Frontal cortex (tissue), 4 donors: ENCODE results near the gene OTUB1. TPM values are rescaled to one million over a fixed set of nuclear protein-coding genes. Genes with fewer than 3 reads are reported as not detected.
A peak's percentile ranks its signal among the peaks of the same experiment; 100 is the strongest.

Experiments
- DNase-seq, 2 donors: peaks; one replicate each; pipeline ENCODE4 v3.0.0; 2012; ENCODE audit warnings: low spot score in 2 of 2
- FAIRE-seq: peaks from 2 replicates; lab custom pipeline; 2012; peaks lifted over from hg19 to GRCh38; lab: Jason Lieb, UNC
- total RNA-seq: library from RNA; depleted of rRNA; stranded (reverse); fragments of >200 nt; gene quantifications from one replicate; pipeline ENCODE4 v1.2.3, GENCODE V29; 2014
- donor health status: control.
- donor health status: control.
- donor health status: control.

Gene OTUB1
- total RNA-seq, 1 donor from 2014 or later, result 31.4 TPM

GRCh38 chr11:64003807-64004589, 17.8 kb downstream of the OTUB1 start:
- DNase-seq (no peak), FAIRE-seq (no peak)

DNA sequence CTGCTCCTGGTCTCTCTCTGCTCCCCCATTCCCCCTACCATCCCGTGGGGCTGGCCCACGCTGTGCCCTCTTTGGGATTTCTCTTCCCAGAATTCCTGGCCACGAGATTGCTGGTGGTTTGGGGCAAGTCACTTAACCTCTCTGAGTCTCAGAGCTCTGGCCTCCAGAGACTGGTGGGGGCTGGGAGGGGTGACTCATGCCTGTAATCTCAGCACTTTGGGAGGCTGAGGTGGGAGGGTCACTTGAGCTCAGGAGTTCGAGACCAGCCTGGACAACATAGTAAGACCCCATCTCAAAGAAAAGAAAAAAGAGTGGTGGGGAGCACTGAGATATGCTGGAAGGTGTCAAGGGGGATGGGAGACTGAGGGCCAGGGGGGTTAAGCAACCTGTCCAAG, 18.3 kb downstream of the OTUB1 start:
- DNase-seq (no peak), FAIRE-seq (no peak)

- FAIRE-seq (no peak), DNase-seq (no peak)
These were observed 19.5 kb downstream of the OTUB1 start for GRCh38 chr11:64005691-64006090.

GRCh38 chr11:64006398-64006797, 20.2 kb downstream of the OTUB1 start:
- DNase-seq (no peak), FAIRE-seq (no peak)

DNA sequence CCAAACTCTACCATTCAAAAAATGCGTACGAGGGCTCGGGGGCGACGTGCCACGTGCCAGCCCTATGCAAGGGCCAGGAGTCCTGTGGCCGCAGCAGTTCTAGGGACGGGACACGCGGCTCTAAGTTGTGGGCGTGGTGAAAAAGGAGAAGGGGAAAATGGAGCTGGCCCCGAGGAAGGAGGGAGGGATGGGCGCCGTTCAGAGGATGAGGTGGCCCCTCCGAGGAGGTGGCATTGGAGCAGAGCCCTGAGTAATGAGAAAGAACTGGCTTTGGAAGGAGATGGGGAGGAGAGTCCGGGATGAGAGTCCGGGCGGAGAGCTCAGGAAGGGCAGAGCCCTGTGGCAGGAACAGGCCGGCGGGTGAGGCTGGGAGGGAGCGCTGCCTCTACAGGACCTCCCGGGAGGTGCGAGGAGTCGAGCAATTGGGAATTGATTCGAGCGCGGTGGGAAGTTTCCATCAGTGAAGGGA, 21.0 kb downstream of the OTUB1 start:
- no peak for FAIRE-seq
- peak in 1 of 2 donors; percentile 57 for DNase-seq

DNA sequence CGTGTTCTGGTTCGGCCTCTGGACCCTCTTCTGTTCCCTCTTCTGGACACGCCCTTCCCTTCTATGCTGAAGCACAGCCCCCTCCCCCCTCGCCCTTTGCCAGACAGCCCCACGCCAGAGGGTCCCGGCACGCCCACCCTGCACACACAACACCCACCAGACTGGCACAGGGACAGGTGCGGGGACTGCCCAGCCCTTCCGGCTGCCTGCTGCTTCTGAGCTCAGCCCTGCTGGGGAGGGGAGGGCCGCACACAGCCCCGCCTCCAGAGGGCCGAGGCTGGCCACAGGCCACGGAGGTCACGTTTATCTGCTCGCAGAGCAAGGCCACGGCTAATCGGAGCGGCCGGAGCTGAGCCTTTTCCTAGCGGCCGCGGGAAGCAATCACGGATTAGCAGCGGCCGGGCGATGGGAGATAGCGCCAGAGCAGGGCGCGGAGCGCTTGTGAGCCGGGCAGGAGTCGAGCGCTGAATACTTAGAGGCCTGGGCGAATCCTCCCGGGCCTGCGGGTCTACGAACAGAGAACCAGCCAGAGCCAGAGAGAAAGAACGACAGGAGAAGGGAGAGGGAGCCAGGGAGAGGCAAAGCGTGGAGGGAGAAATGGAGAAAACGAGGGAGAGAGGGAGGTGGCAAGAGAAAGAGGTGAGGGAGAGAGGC, 21.5 kb downstream of the OTUB1 start:
- FAIRE-seq, result no peak
- peak; percentile 74 to 81 for DNase-seq

GRCh38 chr11:64008283-64008913, 22.2 kb downstream of the OTUB1 start:
- DNase-seq (no peak), FAIRE-seq (no peak)

DNA sequence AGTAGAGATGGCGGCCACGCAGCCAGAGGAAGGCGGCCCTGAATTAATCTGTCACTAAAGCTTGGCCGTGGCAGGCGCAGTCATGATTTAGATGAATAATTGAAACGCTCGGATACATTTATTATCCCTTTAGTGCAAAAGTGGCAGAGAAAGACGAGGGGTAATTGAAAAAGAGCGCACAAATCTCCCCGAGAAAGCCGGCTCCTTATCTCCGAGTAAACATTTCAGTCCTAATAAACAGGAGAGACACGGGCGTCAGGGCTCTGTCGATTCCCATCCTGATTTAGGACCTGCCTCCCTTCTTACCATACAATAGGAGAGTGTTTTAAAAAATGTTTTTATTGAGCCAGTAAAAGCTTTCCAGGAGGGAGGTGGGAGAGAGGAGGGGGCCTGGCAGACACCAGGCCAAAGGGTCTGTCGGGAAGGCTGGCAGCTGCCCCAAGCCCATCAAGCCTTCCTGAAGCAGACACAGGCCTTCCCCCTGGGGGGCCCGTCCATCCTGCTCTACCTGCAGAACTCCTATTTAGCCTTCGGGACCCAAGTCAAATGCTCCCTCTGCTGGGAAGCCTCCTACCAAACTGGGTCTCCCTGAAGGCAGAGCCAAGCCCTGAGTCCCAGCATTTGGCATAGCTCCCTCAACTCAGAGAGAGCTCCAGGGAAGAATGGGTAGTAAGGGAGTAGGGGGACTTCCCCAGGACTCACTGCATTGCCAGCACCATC, 22.8 kb downstream of the OTUB1 start:
- DNase-seq (no peak), FAIRE-seq (no peak)

DNA sequence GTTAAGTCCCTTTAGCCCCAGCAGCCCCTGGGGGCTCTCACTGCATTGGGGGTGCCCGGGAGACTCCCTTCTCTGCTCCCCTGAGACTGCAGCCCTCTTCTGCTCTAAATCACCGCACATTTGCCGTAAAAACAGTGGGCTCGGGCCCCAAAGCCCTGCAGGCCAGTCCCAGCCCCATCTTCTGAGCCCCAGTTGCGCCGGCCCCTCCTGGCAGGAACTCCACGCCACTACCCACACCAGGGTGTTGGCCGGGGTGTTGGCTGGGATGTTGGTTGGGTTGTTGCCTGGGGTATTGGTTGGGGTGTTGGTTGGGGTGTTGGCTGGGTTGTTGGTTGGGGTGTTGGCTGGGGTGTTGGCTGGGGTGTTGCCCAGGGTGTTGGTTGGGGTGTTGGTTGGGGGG, 23.5 kb downstream of the OTUB1 start:
- FAIRE-seq (no peak), DNase-seq (no peak)

DNA sequence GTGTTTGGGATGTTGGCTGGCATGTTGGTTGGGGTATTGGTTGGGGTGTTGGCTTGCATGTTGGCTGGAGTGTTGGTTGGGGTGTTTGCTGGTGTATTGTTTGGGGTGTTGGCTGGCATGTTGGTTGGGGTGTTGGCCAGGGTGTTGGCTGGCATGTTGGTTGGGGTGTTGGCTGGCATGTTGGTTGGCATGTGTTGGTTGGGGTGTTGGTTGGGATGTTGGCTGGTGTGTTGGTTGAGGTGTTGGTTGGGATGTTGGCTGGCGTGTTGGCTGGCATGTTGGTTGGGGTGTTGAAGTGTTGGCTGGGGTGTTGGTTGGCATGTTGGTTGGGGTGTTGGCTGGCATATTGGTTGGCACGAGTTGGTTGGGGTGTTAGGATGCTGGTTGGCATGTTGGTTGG, 24.5 kb downstream of the OTUB1 start:
- DNase-seq, result no peak
- no peak for FAIRE-seq

- no peak for FAIRE-seq
- DNase-seq, result no peak
These were observed 25.1 kb downstream of the OTUB1 start for GRCh38 chr11:64011371-64011770.

DNA sequence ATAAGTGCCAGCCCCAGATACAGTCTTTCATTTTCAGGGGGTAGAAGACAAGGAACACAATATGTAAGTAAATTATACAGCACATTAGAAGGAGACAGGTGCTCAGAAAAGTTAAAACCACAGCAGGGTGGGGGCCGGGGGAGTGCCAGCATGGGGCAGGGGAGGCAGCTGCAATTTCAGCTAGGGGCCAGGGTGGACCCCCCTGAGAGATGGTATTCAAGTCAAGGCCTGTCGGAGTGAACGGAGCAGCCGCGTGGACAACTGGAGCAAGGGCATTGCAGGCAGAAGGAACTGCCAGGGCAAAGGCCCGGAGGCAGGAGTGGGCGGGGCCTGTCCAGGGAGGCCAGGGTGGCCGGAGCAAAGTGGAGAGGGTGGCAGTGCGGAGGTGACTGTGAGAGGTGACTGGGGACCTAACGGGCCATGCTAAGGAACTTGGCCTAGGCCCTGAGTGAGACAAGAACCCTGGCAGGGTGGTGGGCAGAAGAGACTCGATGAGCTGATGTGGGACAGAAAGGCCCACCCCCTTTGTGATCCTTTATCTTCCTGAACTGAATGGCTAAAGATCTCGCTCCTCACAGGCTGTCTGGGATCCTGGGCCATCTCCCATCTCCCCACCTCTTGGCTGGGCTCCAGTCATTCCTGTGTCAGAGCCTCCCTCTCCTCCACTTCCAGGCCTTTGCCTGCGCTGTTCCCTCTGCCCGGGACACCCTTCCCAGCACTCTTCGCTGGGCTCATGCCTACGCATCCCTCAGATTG, 27.1 kb downstream of the OTUB1 start:
- DNase-seq (no peak), FAIRE-seq (no peak)

GRCh38 chr11:64014356-64014755, 28.1 kb downstream of the OTUB1 start:
- FAIRE-seq (no peak), DNase-seq (no peak)

DNA sequence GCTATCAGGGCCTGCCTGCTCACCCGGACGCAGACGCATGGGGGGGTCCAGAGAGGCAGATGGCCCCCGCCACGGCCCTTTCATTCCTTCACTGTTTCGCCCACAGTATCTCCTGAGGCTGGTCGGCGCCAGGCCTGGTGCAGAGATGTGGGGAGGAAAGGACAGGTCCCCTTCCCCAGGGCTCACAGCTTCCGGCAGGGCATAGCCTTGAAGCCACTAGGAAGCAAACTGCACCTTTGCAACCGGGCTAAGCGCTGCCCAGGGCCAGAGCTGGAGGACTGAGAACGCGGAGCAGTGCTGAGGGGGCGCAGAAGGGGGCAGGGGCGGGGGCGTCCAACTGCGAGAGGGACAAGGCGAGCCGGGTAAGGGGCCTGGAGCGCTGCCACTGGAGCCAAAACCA, 29.3 kb downstream of the OTUB1 start:
- no peak for DNase-seq
- FAIRE-seq, result no peak

DNA sequence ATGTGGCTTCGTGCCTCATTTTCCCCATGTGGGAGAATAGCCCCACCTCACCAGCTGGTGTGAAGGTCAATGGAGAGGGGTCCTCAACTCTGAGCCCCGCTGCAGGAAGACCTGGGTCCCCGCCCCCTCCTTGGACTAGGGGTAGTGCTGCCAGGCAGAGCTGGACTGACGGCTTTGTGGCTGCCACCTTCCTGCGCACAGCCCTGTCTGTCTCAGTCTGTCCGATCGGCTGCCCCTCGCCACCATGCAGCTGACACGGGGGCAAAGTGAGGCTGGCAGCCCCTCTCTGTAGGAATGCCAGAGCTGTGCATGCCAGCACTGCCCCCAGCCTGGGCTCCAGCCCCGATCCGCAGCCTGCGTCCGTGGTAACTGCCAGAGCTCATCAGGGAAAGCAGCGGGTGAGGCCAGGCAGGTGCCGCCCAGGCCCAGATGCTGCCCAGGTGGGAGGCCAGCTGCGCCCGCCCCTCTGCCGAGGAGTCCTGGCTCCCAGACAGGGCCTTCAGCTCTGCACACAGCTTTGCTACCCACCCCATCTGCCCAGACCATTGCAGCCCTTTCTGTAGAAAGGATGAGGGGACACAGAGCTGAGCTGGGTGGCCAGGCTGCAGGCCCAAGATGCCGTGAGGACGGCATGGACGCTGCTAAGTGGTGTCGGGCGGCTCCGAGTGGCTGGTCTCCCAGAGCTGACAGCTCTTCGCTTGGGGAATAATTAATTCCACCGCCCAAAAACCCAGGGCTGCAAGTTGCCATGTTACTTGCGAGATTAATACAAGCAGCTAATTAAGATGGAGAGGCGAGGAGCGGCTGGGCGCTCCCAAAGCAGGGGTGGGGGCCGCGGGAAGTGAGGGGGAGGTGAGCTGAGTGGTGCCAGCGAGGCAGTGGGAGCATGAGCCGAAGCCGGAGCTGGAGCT, 30.0 kb downstream of the OTUB1 start:
- DNase-seq (no peak), FAIRE-seq (no peak)

GRCh38 chr11:64017945-64018224, 31.6 kb downstream of the OTUB1 start:
- no peak for DNase-seq
- no peak for FAIRE-seq

GRCh38 chr11:64018310-64018709, 32.1 kb downstream of the OTUB1 start:
- FAIRE-seq, result no peak
- DNase-seq, result no peak

DNA sequence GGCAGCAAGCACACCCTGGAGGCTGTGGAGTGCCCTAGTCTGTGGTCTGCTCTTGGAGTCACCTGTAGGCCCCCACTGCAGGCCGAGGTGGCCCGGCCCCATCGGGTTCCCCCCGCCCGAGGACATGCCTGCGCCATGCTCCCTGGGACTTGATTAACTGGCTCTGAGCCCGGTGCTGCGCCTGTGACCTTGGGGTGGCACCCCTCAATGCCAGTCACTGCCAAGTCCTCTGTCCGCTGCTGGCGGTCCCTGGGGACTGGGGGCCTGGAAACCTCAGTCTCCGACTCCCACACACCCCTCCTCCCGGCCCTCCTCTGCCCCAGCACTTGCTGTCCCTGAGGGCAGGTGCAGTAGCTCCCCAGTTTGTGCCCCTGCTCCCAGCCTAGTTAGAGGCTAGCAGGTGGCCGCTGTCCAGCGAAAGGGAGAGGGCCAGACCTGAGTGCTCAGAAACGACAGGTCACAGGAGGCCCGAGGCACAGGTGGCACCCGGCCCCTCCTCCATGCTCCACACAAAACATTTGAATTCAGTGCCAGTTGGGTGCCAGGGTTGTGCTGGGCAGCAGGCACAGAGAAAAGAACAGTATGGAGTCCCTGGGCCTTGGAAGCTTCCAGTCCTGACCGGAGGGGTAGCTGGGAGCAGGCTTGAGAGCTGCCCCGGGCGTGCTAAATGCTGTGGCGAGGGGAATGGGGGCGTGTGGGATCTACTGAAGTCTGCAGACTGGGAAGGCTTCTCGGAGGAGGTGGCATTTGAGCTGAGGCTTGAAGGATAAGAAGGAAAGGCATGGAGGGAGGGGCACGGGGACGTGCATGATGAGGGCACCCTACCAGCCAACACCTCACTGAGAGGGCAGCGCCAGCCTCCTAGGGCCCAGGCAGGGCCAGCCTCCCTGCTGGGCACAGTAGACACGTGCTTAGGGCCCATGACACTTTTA, 33.1 kb downstream of the OTUB1 start:
- FAIRE-seq (no peak), DNase-seq (no peak)
